ENCODE measurements around the gene TUBA8.
"Not testable (repeated sequence)": the region's sequence is repeated elsewhere in the genome, so short reads cannot be mapped to it uniquely, and the experiment has no call there.

TUBA8 gene

DNA sequence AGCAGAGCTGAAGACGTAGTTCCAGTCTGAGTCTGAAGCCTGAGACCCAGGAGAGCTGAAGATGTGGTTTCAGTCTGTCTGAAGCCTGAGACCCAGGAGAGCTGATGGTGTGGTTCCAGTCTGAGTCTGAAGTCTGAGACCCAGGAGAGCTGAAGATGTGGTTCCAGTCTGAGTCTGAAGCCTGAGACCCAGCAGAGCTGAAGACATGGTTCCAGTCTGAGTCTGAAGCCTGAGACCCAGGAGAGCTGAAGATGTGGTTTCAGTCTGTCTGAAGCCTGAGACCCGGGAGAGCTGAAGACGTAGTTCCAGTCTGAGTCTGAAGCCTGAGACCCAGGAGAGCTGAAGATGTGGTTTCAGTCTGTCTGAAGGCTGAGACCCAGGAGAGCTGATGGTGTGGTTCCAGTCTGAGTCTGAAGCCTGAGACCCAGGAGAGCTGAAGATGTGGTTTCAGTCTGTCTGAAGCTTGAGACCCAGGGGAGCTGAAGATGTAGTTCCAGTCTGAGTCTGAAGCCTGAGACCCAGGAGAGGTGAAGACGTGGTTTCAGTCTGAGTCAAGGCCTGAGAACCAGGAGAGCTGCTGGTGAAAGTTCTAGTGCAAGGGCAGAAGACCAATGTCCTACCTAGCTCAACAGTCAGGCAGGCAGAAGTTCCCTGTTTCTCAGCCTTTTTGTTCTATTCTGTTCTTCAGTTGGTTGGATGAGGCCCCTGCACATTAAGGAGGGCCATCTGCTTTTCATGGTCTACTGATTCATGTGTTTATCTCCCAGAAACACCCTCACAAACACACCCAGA lies 3.9 kb upstream of the TUBA8 start:
- DNase-seq: not testable (repeated sequence)

DNA sequence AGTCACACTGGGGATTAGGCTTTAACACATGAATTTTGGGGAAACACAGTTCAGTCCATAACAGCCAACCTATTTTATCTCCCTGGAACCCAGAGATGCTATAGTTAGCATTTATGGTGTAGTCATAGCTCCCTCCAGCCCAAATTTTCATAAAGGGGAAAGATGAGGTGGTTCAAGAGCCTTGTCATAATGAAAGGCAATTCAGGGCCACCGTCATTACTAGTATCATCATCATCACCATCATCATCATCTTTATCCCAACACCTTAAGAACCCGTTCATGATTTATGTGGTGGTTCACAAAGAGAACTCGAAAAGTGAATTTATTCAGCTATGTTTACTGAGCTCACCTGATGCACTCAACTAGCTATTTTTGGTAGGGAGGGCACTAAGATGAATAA lies 2.4 kb upstream of the TUBA8 start:
- DNase-seq: no peak

DNA sequence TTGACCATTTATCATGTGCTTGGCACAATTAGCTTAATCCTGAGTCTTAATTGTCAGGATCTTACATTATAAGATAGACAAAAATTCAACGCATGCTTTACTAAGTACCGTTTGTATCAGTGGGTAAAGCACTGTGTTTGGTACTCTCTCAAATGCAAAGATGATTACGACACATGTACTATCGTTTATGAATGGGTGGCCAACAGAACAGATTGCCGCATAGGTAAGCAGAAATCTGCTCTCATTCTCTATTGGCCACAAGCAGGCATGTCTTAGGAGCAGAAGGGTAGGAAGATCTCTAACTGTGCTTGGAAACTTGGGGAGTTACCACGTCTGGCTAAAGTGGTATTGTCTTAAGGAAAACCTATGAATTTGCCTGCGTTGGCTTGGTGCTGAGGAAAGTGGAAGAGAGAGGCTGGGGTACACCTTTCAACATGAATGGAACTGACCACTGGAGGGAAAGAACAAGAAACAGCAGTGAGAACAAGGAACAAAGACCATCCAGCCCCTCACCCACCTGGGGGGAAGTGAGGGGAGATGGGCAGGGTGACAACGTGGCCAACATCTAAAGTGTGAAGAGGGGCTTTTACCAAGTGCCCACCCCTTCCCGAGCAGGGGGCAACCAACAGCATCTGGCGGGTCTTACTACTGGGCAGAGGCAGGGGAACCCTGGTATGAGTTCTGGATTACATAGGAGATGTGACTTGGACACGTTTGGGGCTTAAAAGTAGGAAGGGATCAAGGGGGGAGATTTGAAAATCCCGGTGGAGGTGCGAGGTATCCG lies 1.0 kb upstream of the TUBA8 start:
- DNase-seq: no peak

DNA sequence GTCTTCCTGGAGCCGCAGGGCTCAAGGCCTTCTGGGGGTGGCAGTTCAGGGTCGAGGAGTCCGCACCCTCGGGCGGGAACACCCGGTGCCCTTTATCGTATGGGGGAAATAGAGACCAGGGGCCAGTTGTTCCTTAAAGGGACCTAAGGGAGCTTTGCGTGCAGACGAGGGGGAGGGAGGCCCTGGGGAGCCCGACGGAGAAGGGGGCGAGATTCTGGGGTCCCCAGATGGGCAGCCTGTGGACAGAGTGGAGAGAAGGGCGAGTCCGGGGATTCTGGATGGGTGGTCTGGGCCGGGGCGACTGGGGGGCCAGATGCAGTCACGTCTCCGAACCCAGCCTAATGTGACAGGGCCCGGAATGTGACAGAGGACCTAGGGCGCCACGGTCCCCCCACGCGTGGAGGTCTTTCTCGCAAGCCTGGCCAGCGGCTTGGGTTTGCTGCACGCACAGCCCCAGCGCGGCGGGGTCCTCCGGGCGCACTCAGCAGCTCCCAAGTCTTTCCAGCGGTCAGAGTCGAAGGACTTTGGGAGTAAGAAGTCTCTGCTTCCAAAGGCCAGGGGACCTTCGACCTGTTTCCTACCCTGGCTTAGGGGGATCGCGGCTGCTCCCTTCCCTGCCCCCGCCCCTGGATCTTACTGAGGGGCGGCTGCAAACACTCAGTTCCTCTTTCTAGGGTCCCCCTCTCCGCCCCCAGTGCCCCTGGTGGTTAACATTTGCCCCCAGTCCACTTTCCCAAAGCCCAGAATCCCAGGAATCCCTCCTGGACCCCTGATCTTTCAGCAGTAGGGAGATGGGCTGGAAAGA lies 547 bp downstream of the TUBA8 start:
- DNase-seq: no peak

DNA sequence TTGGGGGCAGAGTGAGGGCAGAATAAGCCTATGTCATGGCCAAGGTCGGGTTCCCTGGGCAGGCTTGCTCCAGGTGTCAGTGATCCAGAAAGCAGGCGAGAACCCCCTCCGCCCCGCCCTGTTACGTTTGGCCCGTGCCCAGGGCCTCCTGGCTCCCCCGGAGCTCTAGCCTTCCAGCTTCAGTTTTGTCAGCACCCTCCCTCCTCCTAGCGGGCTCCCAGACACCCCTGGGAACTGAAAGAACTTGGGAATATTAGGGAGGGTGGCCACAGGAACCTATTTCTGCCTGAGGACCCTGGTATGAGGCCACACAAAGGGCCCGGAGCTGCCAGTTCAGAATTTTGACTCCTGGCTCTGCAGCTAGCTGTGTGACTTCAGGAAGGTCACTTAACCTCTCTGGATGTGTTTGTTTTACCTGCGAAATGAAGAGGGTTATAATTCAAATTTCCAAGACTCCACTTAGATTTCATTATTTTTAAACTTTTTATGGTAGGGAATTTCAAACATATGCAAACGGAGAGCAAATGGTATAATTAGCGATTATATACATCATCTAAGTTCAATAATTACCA lies 1.2 kb downstream of the TUBA8 start:
- DNase-seq: no peak

DNA sequence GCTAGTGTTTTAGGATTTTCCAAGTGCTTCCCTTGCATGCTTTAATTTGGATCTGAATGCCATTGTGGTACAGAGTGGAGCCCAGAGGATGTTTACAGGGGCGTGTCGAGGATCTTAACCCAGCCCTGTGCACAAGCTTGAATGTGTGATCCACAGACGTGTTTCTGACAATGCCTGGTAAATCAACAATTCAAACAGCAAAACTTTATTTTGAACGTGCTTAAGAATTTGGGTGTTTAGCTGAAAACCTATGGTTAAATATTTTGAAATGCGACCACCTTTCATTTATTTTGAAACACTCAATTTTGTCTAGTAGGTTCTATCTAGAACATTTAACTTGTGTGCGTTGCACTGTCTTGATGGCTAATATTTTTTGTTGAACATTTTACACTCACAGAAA lies 1.8 kb downstream of the TUBA8 start:
- no peak for DNase-seq

DNA sequence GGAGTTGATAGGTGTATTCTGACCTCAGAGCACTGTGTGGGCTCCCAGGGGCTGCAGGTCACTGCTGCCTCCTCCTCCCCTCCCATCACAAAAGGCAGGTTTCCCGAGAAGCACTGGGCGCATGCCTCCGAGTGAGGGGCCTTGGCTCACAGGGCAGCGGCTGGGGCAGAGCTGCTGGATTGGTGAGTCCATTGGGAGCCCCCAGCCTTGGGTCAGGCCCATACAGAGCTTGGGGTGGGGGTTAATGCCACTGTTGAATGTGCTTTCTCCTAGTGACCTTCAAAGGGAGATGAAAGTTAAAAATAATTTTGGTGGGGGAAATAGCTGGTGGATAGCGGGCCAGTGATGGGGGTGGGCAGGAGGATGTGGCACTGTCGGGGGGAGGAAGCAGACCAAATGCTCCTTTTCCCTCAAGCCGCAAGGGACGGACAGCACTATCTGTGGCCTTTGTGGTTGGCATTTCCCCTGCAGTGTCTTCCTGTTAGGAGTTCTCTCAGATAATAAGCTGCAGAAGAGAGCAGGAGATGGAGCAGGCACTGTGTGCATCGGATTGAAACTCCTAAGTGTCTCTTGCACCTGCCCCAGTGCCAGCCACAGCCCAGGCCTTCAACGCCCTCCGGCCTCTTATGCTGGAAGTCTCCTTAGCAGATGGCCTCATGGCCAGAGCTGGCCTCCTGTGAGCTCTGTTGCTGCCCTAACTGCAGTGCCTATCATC lies 3.2 kb downstream of the TUBA8 start:
- DNase-seq: no peak

DNA sequence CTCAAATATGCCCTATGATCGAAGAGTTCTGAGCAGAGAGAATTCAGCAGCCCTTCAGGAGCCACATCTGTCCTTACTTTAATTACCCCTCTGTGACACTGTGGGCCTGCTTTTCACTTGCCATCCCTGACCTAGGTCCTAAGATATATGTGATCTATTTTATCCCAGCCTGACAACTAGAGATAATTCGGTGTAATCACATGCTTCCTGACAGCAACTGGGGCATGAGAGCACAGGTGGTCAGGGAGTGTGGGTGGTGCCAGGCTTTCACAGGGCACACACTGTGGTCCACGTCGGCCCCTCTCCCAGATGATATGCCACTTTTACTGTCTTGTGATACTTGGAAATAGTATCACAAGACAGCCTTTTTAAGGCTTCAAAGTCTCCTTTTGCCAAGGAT lies 3.9 kb downstream of the TUBA8 start:
- DNase-seq: no peak

DNA sequence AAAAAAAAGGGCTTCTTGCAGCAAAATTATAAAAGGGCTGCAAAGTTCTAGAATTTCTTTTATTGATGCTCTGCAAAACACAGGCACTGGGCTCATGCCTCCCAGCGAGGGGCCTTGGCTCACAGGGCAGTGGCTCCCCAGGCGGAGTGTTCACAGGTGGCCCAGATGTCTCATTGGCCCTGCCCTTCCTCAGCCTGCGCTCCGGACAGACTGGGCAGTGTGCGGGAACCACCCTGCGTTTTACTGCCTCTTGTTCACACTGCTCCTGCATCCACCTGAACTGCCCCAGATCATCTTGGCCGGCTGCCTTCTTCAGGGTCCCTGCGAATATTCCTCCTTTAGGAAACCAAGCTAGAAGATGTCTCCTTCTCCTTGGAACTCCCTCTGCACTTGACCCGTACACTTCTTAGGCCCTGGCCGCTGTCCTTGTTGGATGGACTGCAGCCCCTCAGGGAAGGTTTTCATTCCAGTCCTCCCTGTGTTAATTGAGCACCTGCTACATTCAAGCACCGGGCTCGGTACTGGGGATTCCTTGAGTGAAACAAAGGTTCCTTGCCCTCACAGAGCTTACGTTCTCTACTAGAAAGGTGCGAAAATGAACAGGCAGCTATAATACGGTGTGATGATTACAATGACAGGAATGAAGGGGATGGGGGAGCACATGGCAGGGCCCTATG lies 4.5 kb downstream of the TUBA8 start:
- no peak for DNase-seq

DNA sequence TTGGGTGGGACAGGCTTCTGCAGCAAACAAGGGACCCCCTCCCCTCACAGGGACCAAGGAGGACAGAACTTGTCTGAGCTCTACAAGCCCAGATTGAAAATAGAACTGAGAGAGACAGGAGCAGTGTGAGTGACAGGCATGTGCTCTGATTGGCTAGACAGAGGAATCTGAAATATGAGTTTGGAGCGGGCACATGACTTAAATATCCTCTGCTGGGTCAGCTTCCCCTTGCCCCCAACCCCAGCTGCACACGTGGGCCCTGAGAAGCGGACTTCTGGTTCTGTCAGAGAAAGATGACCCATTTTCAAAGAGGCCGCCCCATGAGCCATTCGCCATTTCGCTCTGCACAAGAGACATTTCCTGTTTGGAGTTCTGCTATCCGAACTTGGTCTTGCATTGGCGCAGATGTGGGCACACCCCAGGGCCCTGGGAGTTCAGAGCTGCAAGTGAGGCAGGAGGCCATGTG lies 5.3 kb downstream of the TUBA8 start:
- no peak for DNase-seq

DNA sequence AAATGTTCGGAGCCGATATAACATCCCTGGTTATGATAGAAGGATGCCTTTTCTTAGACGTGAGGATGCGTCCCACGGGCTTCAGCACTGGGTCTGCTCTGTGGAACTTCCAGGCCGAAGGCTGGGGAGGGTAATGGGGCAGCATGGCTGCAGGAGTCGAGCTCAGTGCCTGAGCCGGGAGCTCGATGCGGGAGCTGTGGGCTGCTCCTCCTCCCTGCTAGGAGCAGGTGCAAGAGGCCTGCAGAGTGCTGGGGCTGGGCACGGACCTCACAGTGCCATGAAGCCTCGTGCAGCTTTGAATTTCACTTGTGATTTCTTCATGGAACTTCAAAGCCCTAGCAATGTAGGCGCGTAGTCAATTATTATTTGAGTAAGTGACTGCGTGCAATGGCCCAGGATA lies 6.0 kb downstream of the TUBA8 start:
- no peak for DNase-seq

DNA sequence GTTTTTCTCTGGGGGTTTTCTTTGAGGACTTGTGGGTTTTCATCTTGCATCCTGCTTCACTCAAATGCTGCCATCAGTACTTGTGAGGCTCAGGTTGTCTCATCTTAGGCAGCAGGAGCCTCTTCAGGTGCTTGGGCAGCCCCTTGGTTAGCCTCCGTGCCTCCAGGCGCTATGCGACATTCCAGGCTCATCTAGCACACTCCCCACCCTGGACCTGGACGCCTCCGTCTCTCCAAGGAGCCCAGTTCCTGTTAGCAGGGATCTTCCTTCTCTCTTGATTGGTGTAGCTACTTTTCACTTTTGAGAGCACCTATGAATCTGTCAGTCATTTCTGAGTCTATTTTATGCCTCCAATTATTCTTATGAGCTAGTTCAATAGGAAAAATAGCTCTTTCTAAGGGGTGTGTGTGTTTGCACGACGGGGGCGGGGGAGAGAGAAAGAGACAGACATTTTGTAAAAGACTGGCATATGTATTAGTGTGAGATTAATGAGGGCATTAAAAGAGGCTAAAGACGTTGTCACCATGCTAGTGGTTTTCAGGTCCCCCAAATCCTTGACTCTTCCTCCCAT lies 7.8 kb downstream of the TUBA8 start:
- no peak for DNase-seq

DNA sequence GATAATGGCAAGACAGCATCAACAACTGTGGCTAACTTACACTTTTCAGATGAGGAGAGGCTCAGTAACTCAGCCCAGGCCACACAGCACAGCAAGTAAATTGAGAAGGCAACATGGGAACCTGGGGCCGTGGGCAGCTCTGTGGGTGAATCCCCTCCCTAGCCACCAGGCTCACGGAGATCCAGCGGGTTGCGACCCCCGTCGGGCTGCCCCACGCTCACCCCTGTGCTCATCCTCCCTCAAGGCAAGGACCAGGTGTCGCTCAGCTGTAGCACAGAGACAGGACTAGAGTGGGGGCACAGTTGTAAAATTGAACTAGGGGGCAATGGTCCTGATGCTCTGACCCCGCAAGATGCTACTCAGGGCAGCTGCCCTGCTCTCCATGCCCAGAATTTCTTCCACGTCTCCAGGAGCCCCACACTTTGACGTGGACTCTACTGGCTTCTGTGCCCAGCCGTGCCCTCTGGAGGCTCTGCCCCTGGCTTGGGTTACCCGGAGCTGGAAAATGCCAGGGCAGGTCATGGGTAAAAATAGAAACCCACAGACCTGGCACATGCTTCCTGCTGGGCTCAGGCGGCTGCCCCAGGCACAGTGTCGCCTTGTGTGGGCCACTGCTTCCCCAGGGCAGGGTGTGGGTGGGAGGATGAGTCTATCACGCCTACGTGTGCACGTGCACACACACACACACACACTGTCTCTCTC lies 9.0 kb downstream of the TUBA8 start:
- no peak for DNase-seq

DNA sequence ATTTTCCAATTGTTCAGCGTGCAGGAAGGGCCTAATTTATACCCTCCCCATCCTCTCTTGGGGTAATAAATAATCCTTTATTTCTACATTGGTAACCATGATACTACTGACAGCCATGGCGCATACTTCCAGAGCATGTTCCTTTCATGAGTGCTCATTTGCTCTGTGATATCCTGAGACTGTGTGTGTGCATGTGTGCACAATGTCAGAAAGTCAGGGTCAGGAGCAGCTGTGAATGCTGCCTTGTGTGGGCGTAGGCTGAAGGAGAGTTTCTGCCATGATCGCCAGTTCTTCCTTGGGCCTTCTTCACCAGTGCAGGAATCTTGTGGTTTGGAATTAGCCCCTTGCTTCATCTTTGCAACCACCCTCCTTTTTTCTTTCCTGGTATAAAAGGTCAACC lies 10.2 kb downstream of the TUBA8 start:
- no peak for DNase-seq

DNA sequence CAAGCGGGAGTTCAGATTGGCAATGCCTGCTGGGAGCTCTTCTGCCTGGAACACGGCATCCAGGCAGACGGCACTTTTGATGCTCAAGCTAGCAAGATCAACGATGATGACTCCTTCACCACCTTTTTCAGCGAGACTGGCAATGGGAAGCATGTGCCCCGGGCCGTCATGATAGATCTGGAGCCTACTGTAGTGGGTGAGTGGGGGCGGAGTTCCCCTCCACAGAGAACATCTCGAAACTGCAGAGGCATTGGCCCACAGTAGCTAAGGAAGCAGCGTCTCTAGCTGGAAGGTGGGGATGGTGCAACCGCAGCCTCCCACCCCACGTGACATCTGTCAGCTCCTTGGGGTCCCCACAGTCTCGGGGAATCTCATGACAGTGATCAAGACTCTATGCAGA lies 10.9 kb downstream of the TUBA8 start:
- DNase-seq: no peak

DNA sequence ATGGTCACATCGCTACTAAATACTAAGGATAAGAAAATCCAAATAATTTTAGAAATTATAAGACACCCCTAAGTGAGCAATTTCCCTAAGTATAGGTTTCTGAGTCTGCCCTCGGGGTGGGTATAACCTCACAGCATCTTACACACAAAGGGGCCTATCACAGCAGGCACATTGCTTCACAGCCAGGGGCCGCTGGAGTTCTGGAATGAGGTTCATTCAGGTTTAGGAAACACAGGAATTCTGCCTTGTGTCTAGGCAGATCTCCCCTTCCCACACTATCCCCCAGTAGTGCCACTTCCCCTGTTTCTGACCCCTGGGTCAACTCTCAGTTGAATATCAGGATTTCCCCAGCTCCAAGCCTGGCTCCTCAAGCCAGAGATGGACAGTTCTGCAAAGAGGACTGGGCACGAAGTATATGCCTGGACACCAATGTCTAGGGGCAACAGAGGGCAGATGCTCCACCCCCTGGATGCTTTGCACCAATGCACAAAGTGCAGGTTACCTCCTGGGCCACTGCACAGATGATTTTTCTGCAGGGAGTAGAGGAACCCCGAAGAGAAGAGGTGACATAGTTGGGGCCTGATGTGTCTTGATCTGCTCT lies 11.4 kb downstream of the TUBA8 start:
- DNase-seq: no peak

DNA sequence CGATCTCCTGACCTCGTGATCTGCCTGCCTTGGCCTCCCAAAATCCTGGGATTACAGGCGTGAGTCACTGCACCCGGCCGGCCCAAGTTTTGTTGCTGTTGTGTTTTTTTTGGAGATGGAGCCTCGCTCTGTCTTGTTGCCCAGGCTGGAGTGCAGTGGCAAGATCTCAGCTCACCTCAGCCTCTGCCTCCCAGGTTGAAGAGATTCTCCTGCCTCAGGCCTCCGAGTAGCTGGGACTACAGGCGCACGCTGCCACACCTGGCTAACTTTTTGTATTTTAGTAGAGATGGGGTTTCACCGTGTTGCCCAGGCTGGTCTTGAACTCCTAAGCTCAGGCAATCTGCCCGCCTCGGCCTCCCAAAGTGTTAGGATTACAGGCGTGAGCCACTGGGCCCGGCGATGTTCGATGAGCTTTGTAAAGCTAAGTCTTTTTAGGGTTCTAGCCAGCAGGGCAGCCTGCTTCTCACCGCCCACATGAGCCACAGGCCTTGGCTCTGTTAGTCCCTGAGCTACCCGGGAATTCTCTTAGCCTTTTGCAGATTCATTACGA lies 12.9 kb downstream of the TUBA8 start:
- not testable (repeated sequence) for DNase-seq

DNA sequence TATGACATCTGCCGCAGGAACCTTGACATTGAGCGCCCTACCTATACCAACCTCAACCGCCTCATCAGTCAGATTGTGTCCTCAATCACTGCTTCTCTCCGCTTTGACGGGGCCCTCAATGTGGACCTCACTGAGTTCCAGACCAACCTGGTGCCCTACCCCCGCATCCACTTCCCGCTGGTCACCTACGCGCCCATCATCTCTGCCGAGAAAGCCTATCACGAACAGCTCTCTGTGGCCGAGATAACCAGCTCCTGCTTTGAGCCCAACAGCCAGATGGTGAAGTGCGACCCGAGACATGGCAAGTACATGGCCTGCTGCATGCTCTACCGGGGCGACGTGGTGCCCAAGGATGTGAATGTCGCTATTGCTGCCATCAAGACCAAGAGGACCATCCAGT lies 16.0 kb downstream of the TUBA8 start:
- DNase-seq: no peak

DNA sequence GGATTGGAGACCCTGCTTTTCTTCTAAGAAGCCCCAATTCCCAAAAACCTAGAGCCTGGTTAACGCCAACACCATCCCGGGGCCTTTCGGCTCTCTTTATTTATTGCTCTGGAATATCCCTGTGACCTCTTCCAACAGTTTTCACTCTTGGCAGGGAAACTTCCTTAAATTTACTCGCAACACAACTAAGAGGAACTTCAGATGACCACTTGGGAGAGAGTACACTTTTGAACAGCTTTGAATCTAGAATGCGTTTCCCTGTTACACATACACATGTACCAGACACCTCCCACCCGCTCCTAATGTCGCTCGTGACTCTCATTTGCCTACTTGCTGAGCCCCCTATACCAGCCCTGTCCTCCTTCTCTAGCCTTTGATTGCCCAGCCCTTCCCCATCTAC lies 19.4 kb downstream of the TUBA8 start:
- DNase-seq: no peak

Data from activated naive CD4-positive, alpha-beta T cell treated with anti-CD3 and anti-CD28 coated beads, Interleukin-2, amount 50 U/mL, for 16 hours (primary cell).